ENCODE data around the gene SLC26A5. TPM values are rescaled to one million over a fixed set of nuclear protein-coding genes. Genes with fewer than 3 reads are reported as not detected.
"Not testable (repeated sequence)": the region's sequence is repeated elsewhere in the genome, so short reads cannot be mapped to it uniquely, and the experiment has no call there.

SLC26A5 gene
- not detected in 2 replicates for total RNA-seq (2014; rRNA removed; shearing (Covaris generic))

DNA sequence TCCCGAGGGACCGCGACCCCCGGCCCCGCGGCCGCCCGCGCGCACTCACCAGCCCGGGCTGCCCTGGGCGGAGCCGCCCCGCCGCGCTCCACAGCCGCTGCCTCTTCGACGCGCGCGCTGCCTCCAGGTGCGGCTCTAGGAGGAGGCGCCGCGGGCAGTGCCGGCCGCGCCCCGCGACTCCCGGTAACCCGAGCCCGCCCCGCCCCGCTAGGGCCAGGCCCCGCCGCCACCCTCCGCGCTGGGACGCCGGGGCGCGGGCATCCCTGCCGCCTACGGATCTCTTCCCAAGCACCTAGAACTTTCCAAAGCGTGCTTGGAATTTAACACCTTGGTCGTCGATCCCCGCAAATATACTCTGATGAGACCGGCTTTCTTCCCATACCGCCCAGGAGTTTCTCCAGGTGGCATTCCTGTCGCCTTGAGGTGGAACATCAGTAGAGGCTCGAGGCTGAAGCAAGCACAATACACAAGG, at the start of gene SLC26A5:
SLC26A5 (minus strand) TSS at position 159 of the 472 bp plus-strand sequence. CDS start 24,693 bp downstream, outside the sequence.
- DNase-seq (ENCODE audit: low spot score), result peak; percentile 37

DNA sequence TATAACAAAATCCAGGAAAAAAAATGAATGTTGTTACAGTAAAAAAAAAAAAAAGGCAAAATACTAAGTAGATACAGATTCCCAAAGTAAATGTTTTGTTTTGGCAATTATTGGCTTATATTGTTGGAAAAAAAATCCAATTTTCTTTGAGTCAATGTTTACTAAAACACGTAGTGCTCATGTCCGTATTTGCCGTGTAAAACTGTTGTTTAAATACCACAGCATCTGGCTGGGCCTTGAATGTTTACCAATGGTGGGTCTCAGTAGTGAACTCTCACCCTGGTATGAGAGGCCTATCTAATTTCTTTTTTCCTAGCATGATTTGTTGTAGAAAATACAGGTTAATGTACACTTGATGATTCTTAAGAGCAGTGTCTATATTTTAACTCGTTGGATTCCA, 41.4 kb upstream of the SLC26A5 start:
- peak; percentile 53 for DNase-seq (ENCODE audit: low spot score)

- DNase-seq (ENCODE audit: low spot score), result not testable (repeated sequence)
These were observed 40.9 kb upstream of the SLC26A5 start for GRCh38 chr7:103486873-103487272.

GRCh38 chr7:103480771-103481170, 34.8 kb upstream of the SLC26A5 start:
- no peak for DNase-seq (ENCODE audit: low spot score)

- DNase-seq (ENCODE audit: low spot score), result no peak
These were observed 28.9 kb upstream of the SLC26A5 start for GRCh38 chr7:103474956-103475355.

- no peak for DNase-seq (ENCODE audit: low spot score)
These were observed 23.3 kb upstream of the SLC26A5 start for GRCh38 chr7:103469095-103469948.

- no peak for DNase-seq (ENCODE audit: low spot score)
These were observed 20.8 kb upstream of the SLC26A5 start for GRCh38 chr7:103466814-103467213.

DNA sequence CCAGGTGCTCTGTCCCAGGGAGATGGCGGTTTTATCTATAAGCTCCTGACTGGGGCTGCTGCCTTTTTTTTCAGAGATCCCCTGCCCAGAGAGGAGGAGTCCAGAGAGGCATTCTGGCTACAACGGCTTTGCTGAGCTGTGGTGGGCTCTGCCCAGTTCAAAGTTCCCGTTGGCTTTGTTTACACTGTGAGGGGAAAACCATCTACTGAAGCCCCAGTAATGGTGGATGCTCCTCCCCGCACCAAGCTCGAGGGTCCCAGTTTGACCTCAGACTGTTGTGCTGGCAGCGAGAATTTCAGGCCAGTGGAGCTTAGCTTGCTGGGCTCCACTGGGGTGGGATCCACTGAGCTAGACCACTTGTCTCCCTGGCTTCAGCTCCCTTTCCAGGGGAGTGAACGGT, 16.4 kb upstream of the SLC26A5 start:
- DNase-seq (ENCODE audit: low spot score), result no peak

GRCh38 chr7:103447073-103447960, 1.3 kb upstream of the SLC26A5 start:
- peak; percentile 80 for DNase-seq (ENCODE audit: low spot score)

GRCh38 chr7:103445228-103446048, 569 bp downstream of the SLC26A5 start:
- DNase-seq (ENCODE audit: low spot score), result no peak

DNA sequence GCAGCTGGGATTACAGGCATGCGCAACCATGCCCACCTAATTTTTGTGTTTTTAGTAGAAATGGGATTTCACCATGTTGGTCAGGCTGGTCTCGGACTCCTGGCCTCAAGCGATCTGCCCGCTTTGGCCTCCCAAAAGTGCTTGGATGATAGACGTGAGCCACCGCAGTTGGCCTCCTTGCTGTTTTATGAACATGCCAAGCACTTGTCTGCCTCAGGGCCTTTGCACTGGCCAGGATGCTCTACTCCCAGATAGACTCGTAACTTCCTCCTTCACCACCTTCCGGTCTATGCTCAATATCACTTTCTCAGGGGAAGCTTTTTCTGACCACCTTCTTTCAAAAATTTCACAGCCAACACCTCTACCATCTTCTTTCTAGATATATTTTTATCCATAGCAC, 6.3 kb downstream of the SLC26A5 start:
- DNase-seq (ENCODE audit: low spot score), result no peak

- no peak for DNase-seq (ENCODE audit: low spot score)
These were observed 8.4 kb downstream of the SLC26A5 start for GRCh38 chr7:103437623-103438022.

DNA sequence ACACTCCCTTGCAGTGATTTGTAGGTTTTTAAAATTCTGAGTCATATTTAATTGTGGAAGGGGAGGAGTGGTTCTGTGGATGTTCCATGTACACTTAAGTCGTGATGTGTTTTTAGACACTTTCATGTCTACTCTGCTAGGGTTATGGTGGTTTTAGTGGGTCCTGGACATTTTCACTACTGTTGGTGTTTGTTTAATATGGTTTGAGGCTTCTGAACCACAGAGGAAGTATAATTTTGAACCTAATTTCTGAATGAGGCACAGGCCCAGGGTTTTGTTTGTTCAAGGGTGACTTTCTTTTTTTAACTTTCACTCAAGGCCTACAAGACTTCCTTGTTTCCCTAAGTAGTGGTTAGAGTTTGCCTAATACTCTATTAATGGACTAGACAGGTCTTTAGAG, 13.3 kb downstream of the SLC26A5 start:
- DNase-seq (ENCODE audit: low spot score), result no peak

DNA sequence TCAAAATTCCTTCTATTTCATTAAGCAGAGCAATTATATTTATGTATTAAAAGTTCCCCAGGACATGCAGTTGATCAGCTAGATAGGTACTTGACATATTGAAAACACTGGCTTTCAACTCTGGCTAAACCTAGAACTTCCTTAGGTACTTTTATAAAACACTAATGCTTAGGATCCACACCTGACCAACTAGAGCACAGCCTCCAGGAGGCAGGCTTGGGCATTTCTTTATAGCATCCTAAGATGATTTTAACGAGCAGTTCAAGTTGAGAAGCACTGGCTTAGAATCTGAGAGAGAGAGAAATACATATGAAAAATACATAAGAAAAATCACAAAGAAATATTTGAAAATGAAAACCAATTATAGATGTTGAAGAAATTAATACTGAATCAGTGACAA, 20.8 kb downstream of the SLC26A5 start:
- DNase-seq (ENCODE audit: low spot score), result peak; percentile 16

DNA sequence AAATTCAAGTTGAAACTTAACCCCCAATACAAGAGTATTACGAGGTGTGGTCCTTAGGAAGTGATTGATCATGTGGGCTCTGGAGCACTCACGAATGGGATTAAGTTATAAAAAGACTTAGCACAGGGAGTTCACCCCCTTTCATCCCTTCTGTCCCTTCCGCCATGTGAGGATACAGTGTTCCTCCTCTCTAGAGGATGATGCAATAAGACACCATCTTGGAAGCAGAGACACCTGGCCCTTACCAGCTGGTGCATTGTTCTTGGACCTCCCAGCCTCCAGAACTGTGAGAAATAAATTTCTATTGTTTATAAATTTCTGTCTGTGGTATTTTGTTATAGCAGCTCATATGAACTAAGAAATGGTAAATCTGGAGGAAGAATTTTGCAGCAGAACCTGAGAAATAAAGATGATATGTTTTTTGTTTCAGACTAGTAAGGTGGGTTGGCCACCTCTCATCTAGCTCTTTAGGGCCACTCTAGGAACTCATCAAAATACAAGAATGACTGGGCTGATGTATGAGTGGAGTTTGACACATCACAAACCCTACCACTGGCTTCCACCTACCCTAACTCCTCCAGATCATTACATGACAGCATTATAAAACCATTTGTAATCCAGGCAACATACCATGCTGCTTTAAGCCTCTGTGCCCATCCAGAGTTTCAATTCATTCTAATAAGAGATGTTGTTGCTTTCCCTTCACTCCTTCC, 22.4 kb downstream of the SLC26A5 start:
- DNase-seq (ENCODE audit: low spot score), result no peak

GRCh38 chr7:103420857-103421384, 25.1 kb downstream of the SLC26A5 start:
- DNase-seq (ENCODE audit: low spot score), result no peak

- DNase-seq (ENCODE audit: low spot score), result no peak
These were observed 27.8 kb downstream of the SLC26A5 start for GRCh38 chr7:103418241-103418640.

DNA sequence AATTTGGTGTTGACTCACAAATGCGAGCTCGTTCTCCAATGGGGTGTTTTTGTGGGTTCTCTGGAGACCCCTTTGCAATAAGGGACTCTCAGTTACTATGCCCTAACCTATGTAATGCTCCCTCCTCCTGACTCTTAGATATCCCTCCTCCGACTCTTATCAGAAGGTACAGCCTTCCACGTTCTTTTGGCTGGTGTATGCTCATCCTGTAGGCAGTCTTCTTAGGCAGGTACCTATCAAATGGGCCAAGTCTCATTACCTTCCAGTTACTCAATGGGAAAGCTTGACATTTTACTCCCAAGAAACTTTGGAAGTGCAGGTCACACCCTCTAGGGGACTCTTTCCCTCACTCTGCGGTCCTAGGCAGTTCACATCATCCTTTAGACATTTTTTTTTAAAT, 32.6 kb downstream of the SLC26A5 start:
- DNase-seq (ENCODE audit: low spot score), result no peak

DNA sequence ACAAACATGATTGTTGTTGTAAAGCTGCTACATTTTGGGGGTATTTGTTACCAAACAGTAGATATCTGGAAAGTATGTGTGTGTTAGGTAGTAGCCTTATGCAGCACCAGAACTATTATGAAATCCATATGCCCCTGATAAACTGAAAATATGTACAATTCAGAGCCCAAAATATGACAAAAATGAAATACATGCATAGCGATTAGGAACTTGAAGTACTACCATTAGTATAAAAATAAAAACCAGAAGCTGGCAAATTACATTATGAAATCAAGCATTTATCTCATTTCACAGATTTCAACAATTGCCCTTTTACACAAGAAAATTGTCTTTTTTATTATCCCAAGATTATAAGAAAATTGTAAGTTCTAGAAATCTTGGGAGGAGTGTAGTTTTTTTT, 33.9 kb downstream of the SLC26A5 start:
- no peak for DNase-seq (ENCODE audit: low spot score)
